HUES64 (cell line): ENCODE results near the gene TMEM35B. TPM values are rescaled to one million over a fixed set of nuclear protein-coding genes. Genes with fewer than 3 reads are reported as not detected.

ENCODE experiments used
- H3K27ac ChIP-seq: 2 replicates; pipeline ENCODE4 v1.7.0; 2013; ENCODE audit warnings: low read depth, low read length, inconsistent platforms
- H3K27me3 ChIP-seq: 2 replicates; pipeline ENCODE4 v1.6.1; 2013; ENCODE audit warnings: mild to moderate bottlenecking, low read length; ENCODE audit not compliant: insufficient read depth
- H3K36me3 ChIP-seq: 2 replicates; pipeline ENCODE4 v1.6.1; 2013; ENCODE audit warnings: mild to moderate bottlenecking, low read length; ENCODE audit not compliant: insufficient read depth
- H3K4me1 ChIP-seq: 2 replicates; pipeline ENCODE4 v1.6.1; 2013; ENCODE audit warnings: mild to moderate bottlenecking, low read length, moderate library complexity; ENCODE audit not compliant: insufficient read depth
- H3K4me3 ChIP-seq: 2 replicates; pipeline ENCODE4 v1.5.1; 2013; ENCODE audit warnings: mild to moderate bottlenecking, low read length, moderate library complexity
- H3K9ac ChIP-seq: 2 replicates; pipeline ENCODE4 v1.6.1; 2013; ENCODE audit warnings: mild to moderate bottlenecking, low read depth, low read length
- H3K9me3 ChIP-seq: 2 replicates; pipeline ENCODE4 v1.6.1; 2013; ENCODE audit warnings: low read depth, low read length; ENCODE audit not compliant: insufficient read depth
- whole genome bisulfite sequencing: fragments of 150-250, 120-280 bp; methylation state at CpG from one replicate; pipeline ENCODE4 v1.1.7; 2013; ENCODE audit warnings: missing lambda C conversion rate; 5-methylcytosine and 5-hydroxymethylcytosine counted together
- polyA plus RNA-seq, 2 experiments: library from polyadenylated mRNA; stranded (reverse); fragments of 50-300 nt; gene quantifications; one replicate each; pipeline ENCODE4 v1.2.3, GENCODE V29; 2013

The TMEM35B gene
- 18.3 TPM for polyA plus RNA-seq (2013, experiment 1 of 2)
- polyA plus RNA-seq (2013, experiment 2 of 2) = 17.8 TPM

DNA sequence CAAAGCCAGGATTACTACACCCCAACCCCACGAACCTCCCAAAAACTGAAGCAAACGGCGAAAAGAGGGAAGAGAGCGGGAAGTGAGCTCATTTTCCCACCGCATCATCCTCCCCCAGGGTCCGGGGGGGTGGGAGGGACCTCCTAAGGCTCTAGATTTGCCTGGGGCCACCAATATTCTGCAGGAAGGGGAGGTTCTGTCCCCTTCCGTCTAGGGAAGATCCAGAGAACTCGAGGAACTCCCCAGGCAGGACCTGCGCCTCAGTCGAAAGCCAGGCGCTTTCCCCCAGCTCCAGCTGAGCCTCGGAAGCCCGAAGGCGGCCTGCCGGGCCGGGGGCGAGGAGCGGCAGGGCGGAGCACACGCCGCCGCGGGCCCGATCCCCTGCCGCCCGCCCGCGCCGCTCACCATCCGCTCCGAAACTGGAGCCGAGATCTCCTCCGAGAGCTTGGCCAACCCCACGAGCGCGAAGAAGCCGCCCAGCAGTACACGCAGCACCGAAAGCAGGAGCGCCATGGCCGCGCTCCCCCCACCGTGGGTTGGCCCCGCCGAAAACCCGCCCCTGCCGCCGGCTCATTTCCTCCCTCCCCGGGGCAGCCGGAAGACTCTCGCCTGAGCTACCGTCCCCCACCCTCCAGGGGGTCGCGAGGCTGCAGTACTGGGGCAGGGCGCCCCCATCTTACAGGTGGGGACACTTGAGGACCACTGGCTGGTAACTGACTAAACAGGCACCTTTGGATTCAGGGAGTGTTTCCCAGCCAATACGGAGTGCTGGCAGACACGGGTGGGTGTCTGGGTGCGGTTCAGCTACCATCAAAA, at the start of gene TMEM35B:
TMEM35B (minus strand) TSS at position 555 of the 816 bp plus-strand sequence; CDS start at position 513, 42 bp downstream.
- H3K4me3 ChIP-seq = peak within 1 kb of the TSS; percentile 85
- H3K27me3 ChIP-seq = no peaks in the 10 kb centered on the region
- peaks cover 10% of the 10 kb centered on the region for H3K4me1 ChIP-seq
- 2% methylated on average over 54 of the region's 58 CpGs for WGBS
- peak within 1 kb of the TSS; percentile 86 for H3K9ac ChIP-seq
- H3K27ac ChIP-seq = peak within 1 kb of the TSS; percentile 53
- no peaks in the 10 kb centered on the region; the same call in 1 of the 2 replicates for H3K36me3 ChIP-seq
- H3K9me3 ChIP-seq = no peaks in the 10 kb centered on the region

DNA sequence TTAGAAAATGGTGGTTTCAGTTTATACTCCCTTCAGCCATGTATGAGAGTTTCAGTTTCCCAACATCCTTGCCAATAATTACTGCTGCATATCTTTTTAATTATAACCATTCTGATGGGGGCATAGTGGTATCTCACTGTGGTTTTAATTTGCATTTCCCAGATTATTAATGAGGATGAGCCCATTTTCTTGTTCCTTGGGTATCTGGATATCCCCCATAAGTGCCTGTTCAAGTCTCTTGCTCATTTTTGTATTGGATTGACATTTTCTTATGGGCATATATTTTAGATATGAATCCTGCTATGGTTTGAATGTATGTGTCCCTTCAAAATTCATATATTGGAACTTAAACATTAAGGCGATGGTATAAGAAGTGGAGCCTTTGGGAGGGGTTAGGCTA, 48.2 kb upstream of the TMEM35B start:
- Histone ChIP-seq H3K4me3 (no peak overlapping the region), H3K36me3 (no peaks in the 10 kb centered on the region), H3K27ac (no peak overlapping the region), H3K27me3 (no peaks in the 10 kb centered on the region), H3K9ac (no peak overlapping the region), H3K9me3 (peaks cover 17% of the 10 kb centered on the region), H3K4me1 (no peaks in the 10 kb centered on the region)
- WGBS = 100% methylated on average over 1 of the region's 1 CpG

- WGBS = no CpG with 5 or more reads among the region's 1 CpG
- H3K27ac ChIP-seq = no peak overlapping the region
- peak overlapping the region; percentile 92 for H3K4me3 ChIP-seq
- no peaks in the 10 kb centered on the region for H3K27me3 ChIP-seq
- H3K9me3 ChIP-seq = peaks cover 17% of the 10 kb centered on the region
- no peaks in the 10 kb centered on the region for H3K4me1 ChIP-seq
- H3K9ac ChIP-seq = no peak overlapping the region
- 0 out of 2 replicates have a peak, but pooled peaks cover 2% of the 10 kb centered on the region for H3K36me3 ChIP-seq
Measured at GRCh38 chr1:35032384-35032739, 47.2 kb upstream of the TMEM35B start.

DNA sequence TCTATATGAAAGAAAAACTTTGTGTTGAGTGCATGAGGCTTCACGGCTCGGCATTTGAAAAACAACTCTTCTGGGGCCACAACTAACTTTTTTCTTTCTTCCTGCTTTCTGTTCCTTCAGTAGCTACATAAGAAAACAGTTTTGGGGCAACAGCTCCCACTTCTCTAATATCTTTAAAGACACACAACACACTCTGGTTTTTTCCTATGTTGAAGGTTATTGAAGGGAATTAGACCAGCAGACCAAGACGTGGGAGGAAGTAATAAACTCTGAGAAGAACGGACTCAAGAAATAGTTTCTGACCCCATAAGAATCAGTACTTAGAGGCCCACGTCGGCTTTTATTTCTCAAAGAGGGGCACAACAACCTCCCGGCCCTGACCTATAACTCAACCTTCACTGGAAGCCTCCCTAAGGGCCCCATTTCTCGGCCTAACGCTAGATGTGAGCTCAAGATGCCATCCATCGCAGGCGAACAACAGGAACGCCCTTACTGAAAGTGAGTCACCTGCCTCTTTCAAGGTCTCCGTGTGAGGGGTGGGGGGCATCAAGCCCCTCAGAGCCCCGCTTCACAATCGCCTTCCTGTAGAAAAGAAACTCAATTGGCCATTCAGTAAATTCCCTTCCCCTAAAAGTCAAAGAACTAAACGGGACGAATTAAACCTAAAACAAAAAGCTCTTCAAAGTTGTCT, 45.8 kb upstream of the TMEM35B start:
- Histone ChIP-seq H3K4me1 (no peaks in the 10 kb centered on the region), H3K4me3 (peak overlapping the region; percentile 92), H3K27me3 (no peaks in the 10 kb centered on the region), H3K36me3 (peaks cover 12% of the 10 kb centered on the region; the same call in 1 of the 2 replicates), H3K9ac (peak overlapping the region; percentile 81), H3K9me3 (peaks cover 17% of the 10 kb centered on the region), H3K27ac (peak overlapping the region; percentile 88)
- WGBS = 17% methylated on average over 17 of the region's 17 CpGs

GRCh38 chr1:35030338-35030737, 45.2 kb upstream of the TMEM35B start:
- Histone ChIP-seq H3K27ac (no peak overlapping the region), H3K9me3 (peaks cover 17% of the 10 kb centered on the region), H3K9ac (peak overlapping the region; percentile 81; the same call in 1 of the 2 replicates), H3K4me3 (peak overlapping the region; percentile 92), H3K36me3 (peaks cover 12% of the 10 kb centered on the region; the same call in 1 of the 2 replicates), H3K4me1 (no peaks in the 10 kb centered on the region), H3K27me3 (no peaks in the 10 kb centered on the region)
- 98% methylated on average over 4 of the region's 5 CpGs for WGBS

DNA sequence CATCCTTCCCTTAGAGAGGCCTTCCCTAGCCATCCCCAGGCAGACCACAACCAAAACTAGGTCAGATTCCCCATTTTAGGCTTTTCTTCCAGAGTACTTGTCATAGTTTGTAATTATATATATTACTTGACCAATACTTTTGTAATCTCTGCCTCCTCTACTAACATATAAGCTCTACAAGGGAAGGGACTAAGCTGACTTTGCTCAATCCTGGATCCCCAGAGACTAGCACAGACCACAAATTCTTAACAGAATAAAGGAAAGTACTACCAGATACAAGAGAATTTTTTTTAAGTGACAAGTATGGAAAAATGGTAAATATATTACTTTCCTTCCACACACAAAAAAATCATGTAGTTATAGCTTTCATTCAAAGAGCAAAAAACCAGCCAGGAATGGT, 44.6 kb upstream of the TMEM35B start:
- Histone ChIP-seq H3K27ac (no peak overlapping the region), H3K4me1 (no peaks in the 10 kb centered on the region), H3K27me3 (no peaks in the 10 kb centered on the region), H3K36me3 (peaks cover 12% of the 10 kb centered on the region; the same call in 1 of the 2 replicates), H3K9me3 (peaks cover 17% of the 10 kb centered on the region), H3K9ac (no peak overlapping the region), H3K4me3 (no peak overlapping the region)

DNA sequence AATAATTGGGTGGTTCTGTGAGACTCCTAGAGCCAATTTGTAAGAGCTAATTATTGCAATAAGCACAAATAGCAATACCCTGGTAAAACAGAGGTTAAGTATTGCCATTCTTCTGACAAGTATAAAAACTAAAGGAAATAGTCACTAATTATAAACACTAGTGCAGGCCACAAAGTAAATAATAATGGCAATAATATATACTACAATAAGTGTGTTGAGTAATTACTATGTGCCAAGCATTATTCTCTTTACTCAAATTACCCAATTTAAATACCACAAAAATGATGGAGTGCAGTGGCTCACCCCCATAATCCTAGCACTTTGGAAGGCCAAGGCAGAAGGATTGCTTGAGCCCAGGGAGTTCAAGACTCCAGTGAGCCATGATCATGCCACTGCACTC, 31.3 kb upstream of the TMEM35B start:
- no peaks in the 10 kb centered on the region for H3K9me3 ChIP-seq
- H3K4me3 ChIP-seq = no peak overlapping the region
- no peak overlapping the region for H3K27ac ChIP-seq
- no peaks in the 10 kb centered on the region for H3K27me3 ChIP-seq
- H3K36me3 ChIP-seq = peaks cover 47% of the 10 kb centered on the region
- H3K4me1 ChIP-seq = no peaks in the 10 kb centered on the region
- H3K9ac ChIP-seq = no peak overlapping the region

- H3K4me1 ChIP-seq = no peaks in the 10 kb centered on the region
- no peak overlapping the region for H3K9ac ChIP-seq
- H3K36me3 ChIP-seq = peaks cover 58% of the 10 kb centered on the region
Measured at GRCh38 chr1:35014486-35014885, 29.3 kb upstream of the TMEM35B start.

DNA sequence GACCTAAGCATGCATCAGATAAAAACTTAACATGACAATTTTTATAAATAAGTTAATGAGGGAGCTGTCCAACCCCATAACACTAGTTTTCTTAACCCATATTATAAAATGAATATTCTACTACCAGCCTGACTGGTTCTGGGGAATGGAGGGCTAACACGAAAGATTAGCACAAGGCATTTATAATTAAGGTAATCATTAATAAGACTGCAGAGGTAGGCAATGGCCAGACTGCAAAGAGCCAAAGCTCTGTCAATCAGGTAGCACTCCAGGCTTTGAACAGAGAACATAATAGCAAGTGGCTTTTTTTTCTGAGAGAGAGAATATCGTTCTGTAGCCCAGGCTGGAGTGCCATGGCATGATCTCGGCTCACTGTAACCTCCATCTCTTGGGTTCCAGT, 20.6 kb upstream of the TMEM35B start:
- H3K9me3 ChIP-seq = no peaks in the 10 kb centered on the region
- H3K4me3 ChIP-seq = no peak overlapping the region
- no peak overlapping the region for H3K9ac ChIP-seq
- H3K4me1 ChIP-seq = no peaks in the 10 kb centered on the region
- no peaks in the 10 kb centered on the region for H3K27me3 ChIP-seq
- WGBS = 99% methylated on average over 3 of the region's 3 CpGs
- peaks cover 67% of the 10 kb centered on the region for H3K36me3 ChIP-seq
- H3K27ac ChIP-seq = no peak overlapping the region

More at GRCh38 chr1:35014486-35014885, 29.3 kb upstream of the TMEM35B start:
- Histone ChIP-seq H3K27ac (no peak overlapping the region), H3K9me3 (no peaks in the 10 kb centered on the region), H3K27me3 (no peaks in the 10 kb centered on the region), H3K4me3 (no peak overlapping the region)
- 89% methylated on average over 2 of the region's 2 CpGs for WGBS

GRCh38 chr1:35001743-35002142, 16.6 kb upstream of the TMEM35B start:
- no peak overlapping the region for H3K27ac ChIP-seq
- no peak overlapping the region for H3K9ac ChIP-seq
- peaks cover 39% of the 10 kb centered on the region for H3K36me3 ChIP-seq
- H3K9me3 ChIP-seq = no peaks in the 10 kb centered on the region
- no peak overlapping the region for H3K4me3 ChIP-seq
- WGBS = 86% methylated on average over 2 of the region's 3 CpGs
- H3K4me1 ChIP-seq = no peaks in the 10 kb centered on the region
- no peaks in the 10 kb centered on the region for H3K27me3 ChIP-seq

DNA sequence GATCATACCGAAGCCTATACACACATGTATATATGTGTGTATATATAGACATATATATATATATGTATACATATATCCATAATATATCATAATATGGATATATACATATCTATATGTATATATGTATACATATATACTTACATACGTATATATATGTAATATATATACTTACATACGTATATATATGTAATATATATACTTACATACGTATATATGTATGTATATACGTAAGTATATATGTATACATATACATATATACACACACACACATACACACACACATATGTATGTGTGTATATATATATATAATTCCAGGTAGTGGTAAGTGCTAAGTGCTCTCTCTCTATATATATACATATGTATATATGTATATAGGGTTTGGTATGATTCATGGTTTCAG, 9.7 kb upstream of the TMEM35B start:
- no peaks in the 10 kb centered on the region for H3K9me3 ChIP-seq
- 0 out of 2 replicates have a peak, but pooled peaks cover 4% of the 10 kb centered on the region for H3K36me3 ChIP-seq
- H3K4me1 ChIP-seq = no peaks in the 10 kb centered on the region
- no peak overlapping the region for H3K4me3 ChIP-seq
- H3K27ac ChIP-seq = no peak overlapping the region
- no peak overlapping the region for H3K9ac ChIP-seq
- no CpG with 5 or more reads among the region's 5 CpGs for WGBS
- H3K27me3 ChIP-seq = no peaks in the 10 kb centered on the region
